SK-N-SH (cell line): ENCODE results near the gene AGAP1. TPM values are rescaled to one million over a fixed set of nuclear protein-coding genes. Genes with fewer than 3 reads are reported as not detected.

Experiments
- CTCF ChIA-PET: fragments of 300-600, 350-600 bp; formaldehyde crosslinking; extraction: SDS; loops from one replicate; lab custom pipeline; 2021; lab: Yijun Ruan, JAX
- POLR2A ChIA-PET: fragments of 350-600 bp; sonication (Branson Sonifier 250); formaldehyde crosslinking; extraction: SDS; loops from one replicate; lab custom pipeline; 2020; ENCODE audit warnings: antibody characterized with exemption, inconsistent platforms; lab: Yijun Ruan, JAX
- DNase-seq: peaks from one replicate; pipeline ENCODE4 v3.0.0; 2012
- H2AFZ ChIP-seq: fragments of 200-600 bp; sonication (generic); 2 replicates; pipeline ENCODE4 v1.8.1; 2016; ENCODE audit warnings: antibody characterized with exemption, mild to moderate bottlenecking, low read depth
- H3F3A ChIP-seq: fragments of 200-600 bp; sonication (generic); replicated peaks from 2 replicates; pipeline ENCODE3; 2016; ENCODE audit warnings: antibody characterized with exemption, mild to moderate bottlenecking; ENCODE audit not compliant: insufficient read depth
- H3K27ac ChIP-seq, 2 experiments: fragments of 200-500 bp in 1 of 2; fragments of 200-600 bp in 1 of 2; sonication (Bioruptor generic) in 1 of 2; sonication (generic), shearing (Covaris generic) in 1 of 2; 2 replicates each; pipeline versions ENCODE4 v1.5.1 to v1.6.1; 2014 to 2016; ENCODE audit warnings: low read depth in 2 of 2, inconsistent platforms in 1 of 2, low read length in 1 of 2, mild to moderate bottlenecking in 1 of 2, mixed read lengths in 1 of 2
- H3K27me3 ChIP-seq: fragments of 200-600 bp; sonication (generic), shearing (Covaris generic); 2 replicates; pipeline ENCODE4 v1.6.1; 2016; ENCODE audit warnings: mixed run types; ENCODE audit not compliant: insufficient read depth
- H3K36me3 ChIP-seq, 2 experiments: fragments of 200-500 bp in 1 of 2; fragments of 200-600 bp in 1 of 2; sonication (Bioruptor generic) in 1 of 2; sonication (generic) in 1 of 2; replicated peaks in 1 of 2; 2 replicates each; pipeline versions ENCODE3 to v1.5.1; 2014 to 2016; ENCODE audit warnings: low read length in 1 of 2, mild to moderate bottlenecking in 1 of 2; ENCODE audit not compliant: insufficient read depth in 2 of 2, control insufficient read depth in 1 of 2
- H3K4me1 ChIP-seq, 2 experiments: fragments of 200-500 bp in 1 of 2; fragments of 200-600 bp in 1 of 2; sonication (Bioruptor generic) in 1 of 2; sonication (generic), shearing (Covaris generic) in 1 of 2; 2 replicates each; pipeline versions ENCODE4 v1.5.1 to v1.6.1; 2014 to 2016; ENCODE audit warnings: low read depth in 1 of 2, low read length in 1 of 2, mixed run types in 1 of 2; ENCODE audit not compliant: insufficient read depth in 2 of 2, control insufficient read depth in 1 of 2
- H3K4me2 ChIP-seq: fragments of 200-600 bp; sonication (generic), shearing (Covaris generic); 2 replicates; pipeline ENCODE4 v1.6.1; 2017; ENCODE audit warnings: mixed run types
- H3K4me3 ChIP-seq, 2 experiments: fragments of 200-500 bp in 1 of 2; fragments of 200-600 bp in 1 of 2; sonication (Bioruptor generic) in 1 of 2; sonication (generic), shearing (Covaris generic) in 1 of 2; 2 replicates each; pipeline versions ENCODE4 v1.5.1 to v1.8.1; 2014 to 2016; ENCODE audit warnings: low read depth in 2 of 2, inconsistent platforms in 1 of 2, low read length in 1 of 2, mild to moderate bottlenecking in 1 of 2, mixed read lengths in 1 of 2, moderate library complexity in 1 of 2
- H3K79me2 ChIP-seq: fragments of 200-600 bp; sonication (generic); 2 replicates; pipeline ENCODE4 v1.8.1; 2017; ENCODE audit warnings: mild to moderate bottlenecking; ENCODE audit not compliant: insufficient read depth
- H3K9ac ChIP-seq: fragments of 200-600 bp; sonication (generic); 2 replicates; pipeline ENCODE4 v1.6.1; 2017; ENCODE audit warnings: mixed run types
- H3K9me2 ChIP-seq: fragments of 200-600 bp; sonication (generic); 2 replicates; pipeline ENCODE4 v1.6.1; 2017; ENCODE audit warnings: mixed run types
- H3K9me3 ChIP-seq: fragments of 200-600 bp; sonication (generic); 2 replicates; pipeline ENCODE4 v1.6.1; 2017; ENCODE audit warnings: mixed run types, mild to moderate bottlenecking, moderate library complexity
- H4K20me1 ChIP-seq: fragments of 200-600 bp; sonication (generic); 2 replicates; pipeline ENCODE4 v1.6.1; 2017; ENCODE audit warnings: mild to moderate bottlenecking, mixed run types; ENCODE audit not compliant: insufficient read depth
- CHD2 ChIP-seq: fragments of 150-350 bp; IDR thresholded peaks from 2 replicates; pipeline ENCODE4 v1.6.1; 2018; ENCODE audit warnings: low read length; ENCODE audit not compliant: partially characterized antibody
- CTCF ChIP-seq: fragments of 200-600 bp; sonication (generic); IDR thresholded peaks from 2 replicates; pipeline ENCODE4 v1.6.1; 2017; ENCODE audit warnings: antibody characterized with exemption, mild to moderate bottlenecking, moderate library complexity
- EP300 ChIP-seq, 2 experiments: IDR thresholded peaks; 2 replicates each; pipeline versions ENCODE4 v1.4.0 to v1.6.1; 2012; ENCODE audit warnings: borderline replicate concordance in 1 of 2, low read depth in 1 of 2, low read length in 1 of 2
- EZH2phosphoT487 ChIP-seq: fragments of 200-600 bp; sonication (generic); IDR thresholded peaks from 2 replicates; pipeline ENCODE4 v1.6.1; 2017; ENCODE audit warnings: low read depth, mixed run types, mild to moderate bottlenecking, antibody characterized with exemption, moderate library complexity, borderline replicate concordance
- FOXJ3 ChIP-seq: sonication (generic); formaldehyde crosslinking; IDR thresholded peaks from 2 replicates; pipeline ENCODE4 v1.5.1; 2020; ENCODE audit warnings: mild to moderate bottlenecking, missing genetic modification reagents
- GATA2 ChIP-seq: sonication (generic); formaldehyde crosslinking; IDR thresholded peaks from 2 replicates; pipeline ENCODE4 v1.5.0; 2020; ENCODE audit warnings: mild to moderate bottlenecking, missing genetic modification reagents
- MAX ChIP-seq: IDR thresholded peaks from 2 replicates; pipeline ENCODE4 v1.4.0; 2012; ENCODE audit warnings: low read depth
- MXI1 ChIP-seq: IDR thresholded peaks from 2 replicates; pipeline ENCODE4 v1.6.1; 2012; ENCODE audit warnings: mild to moderate bottlenecking, low read depth, low read length, improper control_type of control experiment
- NRF1 ChIP-seq: IDR thresholded peaks from 2 replicates; pipeline ENCODE4 v1.6.1; 2012; ENCODE audit warnings: low read depth, mild to moderate bottlenecking, low read length
- PBX3 ChIP-seq: IDR thresholded peaks from 2 replicates; pipeline ENCODE4; 2012
- POLR2AphosphoS5 ChIP-seq: IDR thresholded peaks from 2 replicates; pipeline ENCODE4 v1.6.1; 2012; ENCODE audit warnings: low read depth, low read length
- RXRA ChIP-seq: IDR thresholded peaks from 2 replicates; pipeline ENCODE4 v1.4.0; 2012; ENCODE audit warnings: low read depth, mild to moderate bottlenecking, borderline replicate concordance
- SIN3A ChIP-seq: IDR thresholded peaks from 2 replicates; pipeline ENCODE4 v1.6.1; 2012; ENCODE audit warnings: low read depth, mild to moderate bottlenecking, low read length, moderate library complexity, borderline replicate concordance
- TAF1 ChIP-seq: IDR thresholded peaks from 2 replicates; pipeline ENCODE4 v1.6.1; 2012; ENCODE audit warnings: low read depth, mild to moderate bottlenecking, low read length, moderate library complexity, borderline replicate concordance
- TCF12 ChIP-seq: IDR thresholded peaks from 2 replicates; pipeline ENCODE4 v1.4.0; 2012
- USF1 ChIP-seq: IDR thresholded peaks from 2 replicates; pipeline ENCODE4 v1.4.0; 2012; ENCODE audit warnings: low read depth, borderline replicate concordance
- USF2 ChIP-seq: fragments of 150-350 bp; IDR thresholded peaks from 2 replicates; pipeline ENCODE4 v1.6.1; 2017; ENCODE audit warnings: antibody characterized with exemption, low read length, low read depth, borderline replicate concordance
- YY1 ChIP-seq: IDR thresholded peaks from 2 replicates; pipeline ENCODE4 v1.4.0; 2012; ENCODE audit warnings: low read depth, mild to moderate bottlenecking
- WGBS: methylation state at CpG from one replicate; pipeline ENCODE4 v1.1.6; 2017; ENCODE audit warnings: low lambda C conversion rate; 5-methylcytosine and 5-hydroxymethylcytosine counted together
- polyA plus RNA-seq, 3 experiments: library from polyadenylated mRNA; depleted of rRNA; stranded (reverse); fragments of >200 nt; gene quantifications; 2 replicates each; pipeline ENCODE4 v1.2.3, GENCODE V29; 2012

AGAP1 gene
- polyA plus RNA-seq, 1 of the 3 experiments (the other 2 are of a cell fraction), result 8.8 TPM

GRCh38 chr2:235492850-235493344 lies 946 bp upstream of the AGAP1 start:
- Histone ChIP-seq H3K9ac (no peak overlapping the region), H2AFZ (peak overlapping the region; percentile 96; the same call in 1 of the 2 replicates), H3K27me3 (no peaks in the 10 kb centered on the region), H3K4me3 (peak overlapping the region in 1 of 2 experiments; percentile 77; a peak in 1 of 4 replicates), H3K9me2 (no peaks in the 10 kb centered on the region), H3K4me1 (peaks cover 13 to 21% of the 10 kb centered on the region in 2 experiments; a peak in 2 of 4 replicates), H3K9me3 (no peaks in the 10 kb centered on the region), H3F3A (no peaks in the 10 kb centered on the region)
- no peak for DNase-seq
- POLR2A ChIA-PET, result no interaction called here
- no peak for TF ChIP-seq GATA2
- no peak for TF ChIP-seq SIN3A
- no peak for TF ChIP-seq CTCF
- no peak for TF ChIP-seq RXRA
- TF ChIP-seq MAX, result no peak
- TF ChIP-seq EZH2phosphoT487, result no peak
- no peak for TF ChIP-seq CHD2
- TF ChIP-seq TCF12, result no peak
- TF ChIP-seq USF2, result no peak
- TF ChIP-seq FOXJ3 (CRISPR knock-in tag), result no peak
- TF ChIP-seq PBX3, result no peak
- TF ChIP-seq TAF1, result no peak
- TF ChIP-seq EP300 (IDR thresholded peaks at IDR 0.05; ENCODE audit: borderline replicate concordance in 1 of 2, low read depth in 1 of 2, low read length in 1 of 2), result no peak
- no peak for TF ChIP-seq POLR2AphosphoS5
- TF ChIP-seq MXI1, result no peak
- TF ChIP-seq NRF1, result no peak
- TF ChIP-seq USF1, result no peak
- no peak for TF ChIP-seq YY1
- TF ChIP-seq, all 33 proteins: peak for 0
- peaks cover 31% of the 10 kb centered on the region for H3K79me2 ChIP-seq
- CTCF ChIA-PET, result no interaction called here
- peaks cover 28% of the 10 kb centered on the region for H4K20me1 ChIP-seq
- H3K36me3 ChIP-seq, result no peaks in the 10 kb centered on the region
- H3K27ac ChIP-seq, result no peak overlapping the region
- peak overlapping the region; percentile 76; the same call in 1 of the 2 replicates for H3K4me2 ChIP-seq
- WGBS, result 80% methylated on average over 5 of the region's 27 CpGs
